Peyer's patch (tissue), 4 donors: ENCODE measurements around the gene TMCC3.

Experiments used
- POLR2A ChIP-seq, 2 donors: fragments of 450-650 bp; IDR thresholded peaks; one replicate each; pipeline ENCODE4 v1.5.1; 2017; ENCODE audit warnings: antibody characterized with exemption in 2 of 2, mild to moderate bottlenecking in 2 of 2, moderate library complexity in 2 of 2
- TF ChIP-seq, protein P1 (sequence below), 6 experiments: fragments of 450-650 bp in 4 of 6; fragments of 200-600 bp in 2 of 6; sonication (generic) in 1 of 6; IDR thresholded peaks; one replicate each; pipeline ENCODE4 v1.5.1; 2017 to 2019; ENCODE audit warnings: antibody characterized with exemption in 6 of 6, mild to moderate bottlenecking in 3 of 6, moderate library complexity in 1 of 6

DNA sequence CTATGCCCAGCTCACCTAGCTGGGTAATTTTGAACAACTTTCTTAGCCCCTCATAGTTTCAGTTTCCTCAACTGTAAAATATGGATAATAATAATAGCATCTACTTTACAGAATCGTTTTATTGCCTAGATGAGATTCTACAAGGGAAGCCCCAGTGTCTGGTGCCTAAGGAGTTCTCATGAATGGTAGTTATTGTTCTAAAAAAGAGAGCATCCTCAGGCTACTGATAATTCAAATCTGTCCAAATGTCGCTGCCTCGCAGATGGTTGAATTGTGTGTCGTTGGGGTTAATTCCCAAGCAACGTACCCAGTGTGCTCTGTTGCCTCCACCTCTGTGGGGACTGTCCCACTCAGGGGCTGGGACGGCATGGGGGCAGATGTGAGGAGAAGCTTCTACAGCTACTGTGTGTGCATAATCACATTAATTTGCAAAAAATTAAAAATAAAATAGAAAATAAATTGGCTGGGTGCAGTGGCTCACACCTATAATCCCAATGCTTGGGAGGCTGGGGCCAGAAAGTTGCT lies 119.1 kb downstream of the TMCC3 start:
- TF ChIP-seq, protein P1, sequence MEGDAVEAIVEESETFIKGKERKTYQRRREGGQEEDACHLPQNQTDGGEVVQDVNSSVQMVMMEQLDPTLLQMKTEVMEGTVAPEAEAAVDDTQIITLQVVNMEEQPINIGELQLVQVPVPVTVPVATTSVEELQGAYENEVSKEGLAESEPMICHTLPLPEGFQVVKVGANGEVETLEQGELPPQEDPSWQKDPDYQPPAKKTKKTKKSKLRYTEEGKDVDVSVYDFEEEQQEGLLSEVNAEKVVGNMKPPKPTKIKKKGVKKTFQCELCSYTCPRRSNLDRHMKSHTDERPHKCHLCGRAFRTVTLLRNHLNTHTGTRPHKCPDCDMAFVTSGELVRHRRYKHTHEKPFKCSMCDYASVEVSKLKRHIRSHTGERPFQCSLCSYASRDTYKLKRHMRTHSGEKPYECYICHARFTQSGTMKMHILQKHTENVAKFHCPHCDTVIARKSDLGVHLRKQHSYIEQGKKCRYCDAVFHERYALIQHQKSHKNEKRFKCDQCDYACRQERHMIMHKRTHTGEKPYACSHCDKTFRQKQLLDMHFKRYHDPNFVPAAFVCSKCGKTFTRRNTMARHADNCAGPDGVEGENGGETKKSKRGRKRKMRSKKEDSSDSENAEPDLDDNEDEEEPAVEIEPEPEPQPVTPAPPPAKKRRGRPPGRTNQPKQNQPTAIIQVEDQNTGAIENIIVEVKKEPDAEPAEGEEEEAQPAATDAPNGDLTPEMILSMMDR (IDR thresholded peaks at IDR 0.05), result no peak
- TF ChIP-seq POLR2A (IDR thresholded peaks at IDR 0.05), result no peak
